NCI-H446 (cell line): Measurements from ENCODE around the gene KCNG4.
"Not testable (repeated sequence)": the region's sequence is repeated elsewhere in the genome, so short reads cannot be mapped to it uniquely, and the experiment has no call there.

Source experiments
- DNase-seq, 2 experiments: peaks; one replicate each; lab custom pipeline; 2025; lab: John Stamatoyannopoulos, UW

Gene KCNG4

DNA sequence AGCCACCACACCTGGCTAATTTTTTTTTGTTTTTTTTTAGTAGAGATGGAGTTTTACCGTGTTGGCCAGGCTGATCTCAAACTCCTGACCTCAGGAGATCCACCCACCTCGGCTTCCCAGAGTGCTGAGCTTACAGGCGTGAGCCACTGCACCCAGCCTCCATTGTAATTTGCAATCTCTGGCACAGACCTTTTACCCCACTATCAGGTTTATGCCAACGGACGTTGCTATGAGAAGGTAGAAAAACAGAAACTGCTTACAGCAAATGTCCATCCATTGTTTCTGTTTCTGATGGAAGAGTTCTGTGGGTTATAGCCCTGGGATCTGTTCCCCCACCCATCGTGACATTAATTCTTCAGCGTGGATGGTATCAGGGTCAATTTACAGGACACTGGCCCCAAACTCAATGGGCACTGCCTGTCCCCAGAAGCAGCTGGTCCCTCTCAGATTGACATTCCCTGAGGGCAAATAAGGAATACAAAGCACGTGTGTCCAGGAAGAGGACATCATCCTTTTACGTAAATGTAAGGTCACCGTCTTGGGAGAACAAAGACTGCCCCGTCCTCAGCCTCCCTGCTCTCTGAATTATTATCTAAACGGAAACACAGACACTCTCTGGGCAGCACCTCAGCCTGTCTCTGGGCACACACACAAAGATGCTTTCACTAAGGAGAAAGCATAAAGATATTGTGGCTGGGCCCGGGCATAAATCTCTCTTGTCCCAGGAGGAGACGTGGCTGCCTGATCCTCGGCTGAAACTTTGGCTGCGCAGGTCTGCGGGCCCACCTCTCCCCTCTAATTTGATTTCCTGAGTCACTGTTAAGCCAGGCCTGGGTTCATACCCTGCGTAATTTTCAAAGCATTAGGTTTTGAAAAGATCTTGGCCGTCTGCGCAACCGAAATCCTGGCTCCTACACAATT is 5.2 kb downstream of the KCNG4 start:
- no peak for DNase-seq

DNA sequence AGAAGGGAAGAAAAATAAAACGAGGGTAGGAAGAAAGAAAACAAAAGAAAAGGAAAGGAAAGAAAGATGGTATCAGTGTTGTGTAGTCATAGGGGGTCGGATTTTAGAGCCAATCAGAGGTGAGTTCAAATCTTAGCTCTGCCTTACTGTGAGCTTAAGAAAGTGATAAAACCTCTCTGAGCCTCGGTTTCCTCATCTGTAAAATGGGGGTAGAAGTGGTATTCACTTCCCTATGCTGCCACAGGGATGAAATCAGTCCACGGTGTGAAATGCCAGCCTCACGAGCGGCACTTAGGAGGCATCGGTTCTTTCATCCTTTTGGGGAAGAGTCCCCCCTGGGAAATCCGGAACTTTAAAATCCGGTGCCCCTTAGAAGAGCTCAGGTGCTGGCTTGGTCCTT is 6.1 kb downstream of the KCNG4 start:
- no peak for DNase-seq

DNA sequence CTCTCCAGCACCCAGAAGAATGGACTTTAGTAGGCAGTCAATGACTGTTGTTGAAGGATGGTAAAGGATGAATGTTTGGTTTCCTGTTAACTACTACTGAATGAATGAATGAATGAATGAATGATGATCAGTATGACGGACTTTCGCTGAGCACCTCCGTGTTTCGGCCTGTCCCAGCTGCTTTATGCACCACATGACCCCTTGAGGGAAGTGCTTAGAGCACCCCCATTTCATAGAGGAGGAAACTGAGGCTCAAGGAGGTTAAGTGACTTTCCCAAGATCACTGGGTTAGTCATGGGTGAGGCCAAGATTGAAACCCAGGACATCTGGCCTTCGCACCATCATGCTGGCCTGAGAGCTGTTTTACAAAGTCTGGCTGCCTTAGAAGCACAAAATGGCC is 6.8 kb downstream of the KCNG4 start:
- DNase-seq = no peak

- DNase-seq = no peak
These were observed 7.8 kb downstream of the KCNG4 start for GRCh38 chr16:84232060-84232459.

GRCh38 chr16:84229471-84229870 is 10.3 kb downstream of the KCNG4 start:
- DNase-seq = no peak

- DNase-seq = no peak
These were observed 11.5 kb downstream of the KCNG4 start for GRCh38 chr16:84228256-84228838.

- no peak for DNase-seq
These were observed 12.3 kb downstream of the KCNG4 start for GRCh38 chr16:84227548-84227947.

DNA sequence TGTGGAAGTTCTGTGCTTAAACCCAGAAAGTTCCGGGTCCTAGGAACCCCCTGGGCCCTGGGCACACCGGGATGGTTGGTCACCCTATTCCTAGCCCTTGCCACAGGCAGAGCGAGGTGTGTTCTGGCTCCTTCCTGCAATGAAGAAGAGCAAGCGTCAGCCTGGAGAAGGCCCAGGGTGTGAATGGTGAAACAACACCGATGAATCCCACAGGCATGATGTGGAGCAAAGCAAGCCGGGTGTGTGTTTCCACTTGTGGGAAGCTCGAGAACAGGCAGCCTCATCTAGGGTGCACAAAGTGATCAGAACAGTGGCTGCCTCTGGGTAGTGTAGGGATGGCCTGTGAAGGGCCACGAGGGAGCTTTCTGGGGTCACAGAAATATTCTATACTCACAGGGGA is 13.8 kb downstream of the KCNG4 start:
- DNase-seq = no peak

DNA sequence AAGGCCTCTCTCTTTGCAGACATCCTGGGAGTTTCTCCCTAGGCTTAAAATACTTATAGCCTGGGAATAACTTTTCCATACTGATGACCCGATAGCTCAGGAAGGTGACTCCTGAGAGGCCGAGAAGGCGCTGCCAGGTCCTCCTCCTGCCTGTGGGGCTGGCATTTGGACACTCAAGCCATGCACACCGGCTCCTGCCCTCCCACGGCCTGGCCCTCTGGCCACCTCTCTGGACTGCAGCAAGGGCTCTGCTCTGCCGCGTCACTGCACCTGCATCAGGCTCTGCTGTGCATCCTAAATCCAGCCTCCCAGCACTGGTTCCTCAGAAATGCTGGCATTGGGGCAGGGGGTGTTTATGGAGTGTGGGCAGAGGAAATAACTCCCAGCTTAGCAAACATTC is 14.2 kb downstream of the KCNG4 start:
- DNase-seq = no peak

GRCh38 chr16:84225126-84225525 is 14.7 kb downstream of the KCNG4 start:
- DNase-seq = no peak

DNA sequence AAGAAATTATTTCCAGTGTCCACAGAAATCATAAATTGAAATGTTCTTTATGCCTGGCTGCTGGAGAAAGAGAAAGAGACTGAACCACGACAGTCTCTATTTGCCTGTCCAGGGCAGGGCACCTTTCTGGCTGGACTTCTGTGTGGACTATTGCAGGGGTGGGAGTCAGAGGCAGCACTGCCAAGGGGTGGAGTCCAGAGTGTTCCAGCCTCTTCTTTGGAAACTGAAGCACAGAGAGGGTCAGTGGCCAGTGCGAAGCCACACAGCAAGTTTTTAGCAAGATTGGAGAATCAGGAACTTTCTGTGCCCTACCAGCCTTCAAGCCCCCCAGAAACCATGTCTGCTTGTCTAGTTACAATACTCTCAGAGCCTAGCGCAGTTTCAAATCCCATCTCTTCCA is 15.3 kb downstream of the KCNG4 start:
- no peak for DNase-seq

DNA sequence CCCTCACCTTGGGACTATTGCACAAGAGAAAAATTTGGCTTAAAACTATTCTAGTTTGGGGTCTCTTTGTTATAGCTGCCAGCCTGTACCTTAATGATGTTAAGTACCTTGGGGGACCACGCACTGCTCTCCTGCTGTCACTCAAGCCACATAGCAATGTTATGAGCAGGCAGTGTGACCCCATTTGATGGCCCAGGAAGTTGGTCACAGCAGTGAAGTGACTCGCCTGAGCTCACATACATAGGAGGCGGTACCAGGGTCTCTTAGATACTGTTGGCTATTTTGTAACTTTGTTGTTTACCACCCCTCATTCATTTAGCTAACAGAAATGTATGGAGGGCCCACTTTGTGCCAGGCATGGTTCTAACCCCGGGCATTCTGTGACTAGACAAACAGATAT is 16.4 kb downstream of the KCNG4 start:
- no peak for DNase-seq

DNA sequence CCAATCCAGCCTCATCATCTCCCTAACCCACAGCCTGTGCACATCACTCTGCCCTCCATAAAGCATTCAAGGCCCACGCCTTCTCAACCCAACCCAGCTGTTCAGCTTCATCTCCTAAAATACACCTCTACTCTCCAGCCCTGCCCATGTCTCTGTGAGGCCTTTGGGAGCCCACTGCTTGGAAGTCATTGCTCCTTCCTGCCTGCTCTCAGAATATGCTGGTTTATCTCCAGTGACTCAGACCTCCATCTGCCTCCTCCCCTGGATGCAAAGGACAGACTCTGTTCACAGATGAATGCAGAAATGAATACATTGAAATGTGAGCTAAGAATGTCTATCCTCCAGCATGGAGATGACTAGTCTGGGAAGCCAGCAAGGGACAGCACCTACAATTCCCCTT is 19.0 kb downstream of the KCNG4 start:
- no peak for DNase-seq

GRCh38 chr16:84218956-84219355 is 20.9 kb downstream of the KCNG4 start:
- no peak for DNase-seq

DNA sequence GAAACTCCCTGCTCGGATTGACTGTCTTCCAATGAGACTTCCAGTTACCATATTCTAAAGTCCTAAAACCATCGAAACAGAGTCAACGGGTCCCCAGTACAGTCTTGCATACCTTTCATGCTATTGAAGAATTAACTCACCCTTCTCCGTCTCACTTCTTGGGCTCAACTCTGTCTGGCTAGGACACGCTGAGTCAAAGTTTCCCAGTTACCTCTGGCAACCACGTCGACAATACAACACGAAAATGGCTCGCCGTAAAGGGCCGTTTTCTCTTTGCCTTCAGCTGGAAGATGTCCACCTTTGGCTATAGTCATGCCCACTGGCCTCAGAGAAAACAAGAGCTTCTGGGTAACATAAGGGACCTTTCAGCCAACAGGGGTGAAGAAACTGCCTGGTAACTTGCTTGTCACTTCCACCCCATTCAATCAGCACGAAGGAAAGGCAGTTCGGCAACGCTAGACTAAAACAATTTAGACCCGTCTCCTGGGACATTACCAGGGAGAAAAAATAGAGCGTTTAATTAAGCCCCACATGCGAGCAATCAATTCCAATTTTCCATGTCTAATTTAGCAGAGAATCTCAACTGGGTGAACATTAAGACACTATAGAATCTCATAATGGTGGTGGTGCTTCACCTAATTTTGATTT is 21.5 kb downstream of the KCNG4 start:
- no peak for DNase-seq

GRCh38 chr16:84216144-84216543 is 23.7 kb downstream of the KCNG4 start:
- not testable (repeated sequence) for DNase-seq

- DNase-seq = no peak
These were observed 24.3 kb downstream of the KCNG4 start for GRCh38 chr16:84215531-84215930.

DNA sequence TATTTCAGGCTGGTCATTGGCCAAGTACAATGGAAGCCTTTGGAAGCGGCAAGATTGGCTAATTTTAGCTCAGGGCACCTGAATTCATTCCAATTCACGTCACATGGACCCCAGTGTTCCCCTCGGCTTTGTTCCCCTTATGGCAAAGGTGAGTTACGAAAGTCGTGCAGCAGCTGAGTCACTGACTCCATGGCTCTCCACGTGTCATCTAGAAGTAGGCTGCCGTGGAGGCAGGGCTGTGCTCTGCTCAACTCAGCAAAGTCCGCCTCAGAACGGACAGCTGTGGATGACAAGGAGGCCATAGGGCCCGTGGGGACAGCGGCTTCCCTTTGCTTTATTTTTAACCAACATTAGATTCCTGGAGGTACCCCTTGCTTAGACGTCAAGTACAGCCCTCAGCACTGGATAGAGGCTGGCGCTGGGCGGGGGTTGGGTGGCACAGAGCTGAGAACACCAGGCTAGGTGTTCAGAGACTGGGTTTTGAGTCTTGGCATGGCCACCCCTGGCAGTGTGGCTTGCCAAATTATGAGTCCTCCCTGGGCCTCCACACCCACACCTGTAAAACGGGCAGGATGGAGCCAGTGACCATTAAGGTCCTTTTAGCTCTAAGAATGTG is 25.3 kb downstream of the KCNG4 start:
- no peak for DNase-seq

DNA sequence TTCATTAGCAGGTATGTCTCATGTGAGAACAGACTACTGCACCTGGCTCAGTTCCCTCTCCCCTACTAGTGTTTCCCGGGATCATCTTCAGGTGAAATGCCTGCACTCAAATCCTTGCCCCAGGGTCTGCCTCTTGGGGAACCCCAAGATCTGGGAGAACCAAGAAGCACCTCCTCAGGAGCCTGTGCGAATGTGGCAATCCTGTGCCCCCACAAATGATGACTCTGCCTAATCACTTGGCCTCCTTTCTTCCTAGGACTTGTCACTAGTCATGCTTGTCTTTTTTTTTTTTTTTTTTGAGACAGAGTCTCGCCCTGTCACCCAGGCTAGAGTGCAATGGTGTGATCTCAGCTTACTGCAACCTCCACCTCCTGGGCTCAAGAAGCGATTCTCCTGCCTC is 27.2 kb downstream of the KCNG4 start:
- no peak for DNase-seq

- DNase-seq = no peak
These were observed 27.7 kb downstream of the KCNG4 start for GRCh38 chr16:84212154-84212553.

GRCh38 chr16:84209989-84210388 is 29.8 kb downstream of the KCNG4 start:
- DNase-seq = no peak

GRCh38 chr16:84207879-84208278 is 31.9 kb downstream of the KCNG4 start:
- DNase-seq = no peak

DNA sequence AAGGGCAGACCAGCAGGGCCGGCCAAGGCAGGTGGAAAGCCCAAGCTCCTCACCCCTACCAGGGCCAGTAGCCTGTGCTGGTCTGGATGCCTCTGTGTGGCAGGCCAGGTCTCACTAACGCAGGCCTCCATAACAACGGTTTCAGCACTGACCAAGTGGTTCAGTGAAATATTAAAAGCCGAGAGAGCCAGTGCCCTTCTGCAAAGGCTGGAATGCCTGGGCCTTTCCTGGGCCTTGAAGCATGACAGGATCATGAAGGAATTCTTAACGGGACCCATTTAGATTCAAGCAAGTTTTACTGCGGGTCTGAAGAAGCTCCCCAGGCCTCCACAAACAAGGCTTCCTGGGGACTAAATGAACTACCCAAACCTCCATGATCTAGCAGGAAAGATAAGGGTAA is 32.6 kb downstream of the KCNG4 start:
- no peak for DNase-seq
